ENCODE measurements around the gene SPIRE2. TPM values are rescaled to one million over a fixed set of nuclear protein-coding genes. Genes with fewer than 3 reads are reported as not detected.
"Not testable (repeated sequence)": the region's sequence is repeated elsewhere in the genome, so short reads cannot be mapped to it uniquely, and the experiment has no call there.

Gene SPIRE2
- total RNA-seq, 3 donors from 2014 or later (not counting 1 experiment from before 2014, with no cell fraction given): 4.5 to 8.7 (median 6.5) TPM

GRCh38 chr16:89815639-89816348 is 12.5 kb upstream of the SPIRE2 start:
- H3K4me3 ChIP-seq (ENCODE audit: low read length): peak overlapping the region; percentile 20

GRCh38 chr16:89818851-89819403 is 9.3 kb upstream of the SPIRE2 start:
- intact Hi-C loops (cut with micrococcal nuclease): loop anchor here (5.0 kb wide), 1 partner anchor 43 kb away; no protein-coding TSS in a partner anchor
- not testable (repeated sequence) for H3K27me3 ChIP-seq (ENCODE audit: control insufficient read depth, insufficient read depth, low read length); H3K4me3 ChIP-seq (ENCODE audit: low read length); H3K36me3 Mint-ChIP-seq; H3K9me3 Mint-ChIP-seq; H3K4me3 Mint-ChIP-seq; H3K9me3 ChIP-seq (ENCODE audit: control insufficient read depth, insufficient read depth, low read length); H3K27ac Mint-ChIP-seq; ATAC-seq; H3K27me3 Mint-ChIP-seq (ENCODE audit: low read depth in 2 of 2); DNase-seq; H3K36me3 ChIP-seq (ENCODE audit: control insufficient read depth, insufficient read depth, low read length); H3K27ac ChIP-seq (ENCODE audit: low read length)
- H3K4me1 ChIP-seq (ENCODE audit: control insufficient read depth, insufficient read depth, low read length): peaks cover 35% of the 10 kb centered on the region
- peaks cover 26 to 36% of the 10 kb centered on the region in 2 donors for H3K4me1 Mint-ChIP-seq
- 88% methylated on average over 12 of the region's 14 CpGs for WGBS (ENCODE audit: insufficient coverage)

More at GRCh38 chr16:89815639-89816348, 12.5 kb upstream of the SPIRE2 start:
- Histone ChIP-seq H3K4me1 (ENCODE audit: control insufficient read depth, insufficient read depth, low read length) (peaks cover 17% of the 10 kb centered on the region), H3K9me3 (ENCODE audit: control insufficient read depth, insufficient read depth, low read length) (no peaks in the 10 kb centered on the region), H3K36me3 (ENCODE audit: control insufficient read depth, insufficient read depth, low read length) (no peaks in the 10 kb centered on the region), H3K27ac (ENCODE audit: low read length) (no peak overlapping the region), H3K27me3 (ENCODE audit: control insufficient read depth, insufficient read depth, low read length) (no peaks in the 10 kb centered on the region)
- ATAC-seq (peak; percentile 2 to 9 (median 6)), DNase-seq (peak in 1 of 2 donors; percentile 23)
- intact Hi-C loops (cut with micrococcal nuclease): loop anchor here (5.0 kb wide), 1 partner anchor 47 kb away; no protein-coding TSS in a partner anchor
- peaks cover 8 to 19% of the 10 kb centered on the region in 2 donors for H3K4me1 Mint-ChIP-seq
- H3K9me3 Mint-ChIP-seq: no peaks in the 10 kb centered on the region
- TF ChIP-seq CTCF (IDR thresholded peaks at IDR 0.05): no peak
- no peak overlapping the region for H3K27ac Mint-ChIP-seq
- no peaks in the 10 kb centered on the region for H3K27me3 Mint-ChIP-seq (ENCODE audit: low read depth in 2 of 2)
- WGBS (ENCODE audit: insufficient coverage): 4% methylated on average over 65 of the region's 65 CpGs
- no peaks in the 10 kb centered on the region for H3K36me3 Mint-ChIP-seq
- peak overlapping the region; percentile 73 for H3K4me3 Mint-ChIP-seq

GRCh38 chr16:89819448-89819847 is 8.8 kb upstream of the SPIRE2 start:
- H3K27me3 Mint-ChIP-seq (ENCODE audit: low read depth in 2 of 2); H3K4me3 Mint-ChIP-seq; DNase-seq; H3K9me3 ChIP-seq (ENCODE audit: control insufficient read depth, insufficient read depth, low read length); H3K36me3 ChIP-seq (ENCODE audit: control insufficient read depth, insufficient read depth, low read length); H3K27ac ChIP-seq (ENCODE audit: low read length); H3K36me3 Mint-ChIP-seq; H3K4me3 ChIP-seq (ENCODE audit: low read length); H3K27me3 ChIP-seq (ENCODE audit: control insufficient read depth, insufficient read depth, low read length); H3K9me3 Mint-ChIP-seq; ATAC-seq: not testable (repeated sequence)
- Mint-ChIP-seq H3K27ac (peak overlapping the region in 1 of 2 donors; percentile 14), H3K4me1 (peaks cover 26 to 36% of the 10 kb centered on the region in 2 donors)
- peaks cover 35% of the 10 kb centered on the region for H3K4me1 ChIP-seq (ENCODE audit: control insufficient read depth, insufficient read depth, low read length)
- intact Hi-C loops (cut with micrococcal nuclease): loop anchor here (5.0 kb wide), 1 partner anchor 43 kb away; no protein-coding TSS in a partner anchor
- 96% methylated on average over 7 of the region's 8 CpGs for WGBS (ENCODE audit: insufficient coverage)

GRCh38 chr16:89821438-89822187 is 6.7 kb upstream of the SPIRE2 start:
- Histone ChIP-seq H3K27ac (ENCODE audit: low read length) (peak overlapping the region; percentile 60), H3K4me1 (ENCODE audit: control insufficient read depth, insufficient read depth, low read length) (peaks cover 27% of the 10 kb centered on the region), H3K27me3 (ENCODE audit: control insufficient read depth, insufficient read depth, low read length) (no peaks in the 10 kb centered on the region), H3K36me3 (ENCODE audit: control insufficient read depth, insufficient read depth, low read length) (no peaks in the 10 kb centered on the region), H3K9me3 (ENCODE audit: control insufficient read depth, insufficient read depth, low read length) (no peaks in the 10 kb centered on the region), H3K4me3 (ENCODE audit: low read length) (no peak overlapping the region)
- Mint-ChIP-seq H3K4me1 (peaks cover 26 to 36% of the 10 kb centered on the region in 2 donors), H3K36me3 (no peaks in the 10 kb centered on the region), H3K4me3 (peak overlapping the region; percentile 76), H3K27me3 (ENCODE audit: low read depth in 2 of 2) (no peaks in the 10 kb centered on the region), H3K27ac (peak overlapping the region; percentile 90), H3K9me3 (no peaks in the 10 kb centered on the region)
- peak; percentile 85 to 93 (median 86) for ATAC-seq
- no peak for TF ChIP-seq CTCF (IDR thresholded peaks at IDR 0.05)
- intact Hi-C loops (cut with micrococcal nuclease): loop anchor here (2.0 kb wide), 1 partner anchor 19 kb away; no protein-coding TSS in a partner anchor
- peak; percentile 69 to 78 for DNase-seq
- WGBS (ENCODE audit: insufficient coverage): 67% methylated on average over 23 of the region's 23 CpGs
